ENCODE measurements around the gene LRRC2.

DNA sequence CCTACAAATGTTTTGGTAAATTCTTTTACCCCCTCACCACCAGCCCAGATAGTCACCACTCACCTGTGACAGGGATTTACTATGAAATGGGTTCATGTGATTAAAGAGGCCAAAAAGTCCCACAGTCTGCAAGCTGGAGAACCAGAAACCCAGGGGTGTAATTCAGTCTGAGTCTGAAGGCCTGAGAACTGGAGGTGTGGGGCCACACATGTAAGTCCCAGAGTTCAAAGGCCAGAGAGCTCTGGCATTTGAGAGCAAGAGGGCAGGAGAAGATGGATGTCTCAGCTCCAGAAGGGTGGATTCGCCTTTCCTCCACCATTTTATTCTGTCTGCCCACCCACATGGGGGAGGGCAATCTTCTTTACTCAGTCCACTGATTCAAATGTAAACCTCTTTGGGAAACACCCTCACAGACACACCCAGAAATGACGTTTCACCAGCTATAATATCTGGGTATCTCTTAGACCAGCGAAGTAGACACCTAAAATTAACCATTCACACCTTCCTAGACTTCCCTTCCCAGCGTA is 56.4 kb downstream of the LRRC2 start:
- TF ChIP-seq, protein P1, sequence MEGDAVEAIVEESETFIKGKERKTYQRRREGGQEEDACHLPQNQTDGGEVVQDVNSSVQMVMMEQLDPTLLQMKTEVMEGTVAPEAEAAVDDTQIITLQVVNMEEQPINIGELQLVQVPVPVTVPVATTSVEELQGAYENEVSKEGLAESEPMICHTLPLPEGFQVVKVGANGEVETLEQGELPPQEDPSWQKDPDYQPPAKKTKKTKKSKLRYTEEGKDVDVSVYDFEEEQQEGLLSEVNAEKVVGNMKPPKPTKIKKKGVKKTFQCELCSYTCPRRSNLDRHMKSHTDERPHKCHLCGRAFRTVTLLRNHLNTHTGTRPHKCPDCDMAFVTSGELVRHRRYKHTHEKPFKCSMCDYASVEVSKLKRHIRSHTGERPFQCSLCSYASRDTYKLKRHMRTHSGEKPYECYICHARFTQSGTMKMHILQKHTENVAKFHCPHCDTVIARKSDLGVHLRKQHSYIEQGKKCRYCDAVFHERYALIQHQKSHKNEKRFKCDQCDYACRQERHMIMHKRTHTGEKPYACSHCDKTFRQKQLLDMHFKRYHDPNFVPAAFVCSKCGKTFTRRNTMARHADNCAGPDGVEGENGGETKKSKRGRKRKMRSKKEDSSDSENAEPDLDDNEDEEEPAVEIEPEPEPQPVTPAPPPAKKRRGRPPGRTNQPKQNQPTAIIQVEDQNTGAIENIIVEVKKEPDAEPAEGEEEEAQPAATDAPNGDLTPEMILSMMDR (IDR thresholded peaks at IDR 0.05) = no peak
- TF ChIP-seq POLR2A (IDR thresholded peaks at IDR 0.05) (no peak), EP300 (IDR thresholded peaks at IDR 0.05) (no peak)

Data from tibial nerve (tissue), 4 donors.